Hepatocyte (in vitro differentiated cells): ENCODE measurements around the gene TTC34. TPM values are rescaled to one million over a fixed set of nuclear protein-coding genes. Genes with fewer than 3 reads are reported as not detected.

Experiments used
- DNase-seq: peaks from one replicate; pipeline ENCODE4 v3.0.0-alpha.2; 2016; ENCODE audit warnings: low spot score
- H2AFZ ChIP-seq: fragments of 200-600 bp; sonication (generic); 2 replicates; pipeline ENCODE4 v1.6.0; 2016; ENCODE audit warnings: antibody characterized with exemption, mild to moderate bottlenecking
- H3K27ac ChIP-seq: fragments of 200-600 bp; sonication (generic); 2 replicates; pipeline ENCODE4 v1.5.1; 2016; ENCODE audit warnings: mild to moderate bottlenecking
- H3K27me3 ChIP-seq: fragments of 200-600 bp; sonication (generic); 2 replicates; pipeline ENCODE4 v1.6.1; 2016
- H3K36me3 ChIP-seq: fragments of 200-600 bp; sonication (generic); replicated peaks from 2 replicates; pipeline ENCODE4 v1.5.1; 2016; ENCODE audit warnings: low read depth; ENCODE audit not compliant: insufficient read depth
- H3K4me1 ChIP-seq: fragments of 200-600 bp; sonication (generic); 2 replicates; pipeline ENCODE4 v1.5.1; 2016; ENCODE audit warnings: mild to moderate bottlenecking, moderate library complexity; ENCODE audit not compliant: insufficient read depth
- H3K4me2 ChIP-seq: fragments of 200-600 bp; sonication (generic); 2 replicates; pipeline ENCODE4 v1.6.0; 2016
- H3K4me3 ChIP-seq: fragments of 200-600 bp; sonication (generic); 2 replicates; pipeline ENCODE4 v1.5.1; 2016; ENCODE audit warnings: mild to moderate bottlenecking
- H3K79me2 ChIP-seq: fragments of 200-600 bp; sonication (generic); 2 replicates; pipeline ENCODE4 v1.6.0; 2017; ENCODE audit warnings: mild to moderate bottlenecking
- H3K9me2 ChIP-seq: fragments of 200-600 bp; sonication (generic); replicated peaks from 2 replicates; pipeline ENCODE4 v1.6.0; 2017; ENCODE audit warnings: mild to moderate bottlenecking; ENCODE audit not compliant: insufficient read depth
- H3K9me3 ChIP-seq: fragments of 200-600 bp; sonication (generic); 2 replicates; pipeline ENCODE4 v1.5.1; 2016; ENCODE audit warnings: low read depth, mild to moderate bottlenecking
- H4K20me1 ChIP-seq: fragments of 200-600 bp; sonication (generic); 2 replicates; pipeline ENCODE4 v1.6.0; 2016; ENCODE audit warnings: mild to moderate bottlenecking; ENCODE audit not compliant: insufficient read depth, poor library complexity, severe bottlenecking
- EZH2 ChIP-seq: fragments of 200-600 bp; sonication (generic); IDR thresholded peaks from 2 replicates; pipeline ENCODE4 v1.6.1; 2016; ENCODE audit warnings: antibody characterized with exemption, mild to moderate bottlenecking, borderline replicate concordance
- EZH2phosphoT487 ChIP-seq: fragments of 200-600 bp; sonication (generic); IDR thresholded peaks from one replicate; pipeline ENCODE4 v1.6.1; 2018; ENCODE audit warnings: antibody characterized with exemption, mild to moderate bottlenecking, low read depth, moderate library complexity; ENCODE audit not compliant: unreplicated experiment, severe bottlenecking
- WGBS: methylation state at CpG from one replicate; pipeline ENCODE4 v1.1.6; 2016; ENCODE audit warnings: low lambda C conversion rate; ENCODE audit errors: missing lambda C conversion rate; 5-methylcytosine and 5-hydroxymethylcytosine counted together
- polyA plus RNA-seq: library from polyadenylated mRNA; unstranded; fragments of >200 nt; fragmentation: Nextera tagmentation; extraction: Ambion mirVana; gene quantifications from 2 replicates; pipeline ENCODE4 v1.2.1, GENCODE V29; 2016
- total RNA-seq: library from RNA; depleted of rRNA; stranded (reverse); fragments of >200 nt; gene quantifications from 2 replicates; pipeline ENCODE4 v1.2.3, GENCODE V29; 2014
- TF ChIP-seq, protein P1 (sequence below): fragments of 200-600 bp; sonication (generic); IDR thresholded peaks from 2 replicates; pipeline ENCODE4 v1.5.1; 2016; ENCODE audit warnings: antibody characterized with exemption, mild to moderate bottlenecking; ENCODE audit not compliant: poor library complexity

Gene TTC34
- total and polyA plus RNA-seq, 2 experiments from 2014 or later, result 0.13 to 0.33 TPM

GRCh38 chr1:2783435-2784397, 17.8 kb downstream of the TTC34 start:
- Histone ChIP-seq H2AFZ (no peak overlapping the region), H3K4me3 (no peak overlapping the region), H4K20me1 (no peaks in the 10 kb centered on the region), H3K79me2 (no peaks in the 10 kb centered on the region), H3K9me2 (no peaks in the 10 kb centered on the region), H3K4me1 (no peaks in the 10 kb centered on the region), H3K4me2 (no peak overlapping the region), H3K9me3 (no peaks in the 10 kb centered on the region), H3K36me3 (no peaks in the 10 kb centered on the region), H3K27ac (no peak overlapping the region), H3K27me3 (no peaks in the 10 kb centered on the region)
- DNase-seq, result no peak
- WGBS, result 86% methylated on average over 30 of the region's 30 CpGs
- TF ChIP-seq, protein P1, sequence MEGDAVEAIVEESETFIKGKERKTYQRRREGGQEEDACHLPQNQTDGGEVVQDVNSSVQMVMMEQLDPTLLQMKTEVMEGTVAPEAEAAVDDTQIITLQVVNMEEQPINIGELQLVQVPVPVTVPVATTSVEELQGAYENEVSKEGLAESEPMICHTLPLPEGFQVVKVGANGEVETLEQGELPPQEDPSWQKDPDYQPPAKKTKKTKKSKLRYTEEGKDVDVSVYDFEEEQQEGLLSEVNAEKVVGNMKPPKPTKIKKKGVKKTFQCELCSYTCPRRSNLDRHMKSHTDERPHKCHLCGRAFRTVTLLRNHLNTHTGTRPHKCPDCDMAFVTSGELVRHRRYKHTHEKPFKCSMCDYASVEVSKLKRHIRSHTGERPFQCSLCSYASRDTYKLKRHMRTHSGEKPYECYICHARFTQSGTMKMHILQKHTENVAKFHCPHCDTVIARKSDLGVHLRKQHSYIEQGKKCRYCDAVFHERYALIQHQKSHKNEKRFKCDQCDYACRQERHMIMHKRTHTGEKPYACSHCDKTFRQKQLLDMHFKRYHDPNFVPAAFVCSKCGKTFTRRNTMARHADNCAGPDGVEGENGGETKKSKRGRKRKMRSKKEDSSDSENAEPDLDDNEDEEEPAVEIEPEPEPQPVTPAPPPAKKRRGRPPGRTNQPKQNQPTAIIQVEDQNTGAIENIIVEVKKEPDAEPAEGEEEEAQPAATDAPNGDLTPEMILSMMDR, result no peak
- TF ChIP-seq EZH2 (no peak), EZH2phosphoT487 (no peak)

GRCh38 chr1:2783069-2783434, 18.4 kb downstream of the TTC34 start:
- Histone ChIP-seq H3K79me2 (no peaks in the 10 kb centered on the region), H2AFZ (no peak overlapping the region)
- DNase-seq, result no peak

GRCh38 chr1:2781627-2782026, 19.9 kb downstream of the TTC34 start:
- no peak overlapping the region for H3K4me2 ChIP-seq
- H3K27ac ChIP-seq, result no peak overlapping the region
- H3K9me3 ChIP-seq, result no peaks in the 10 kb centered on the region
- H3K36me3 ChIP-seq, result no peaks in the 10 kb centered on the region
- H3K4me1 ChIP-seq, result no peaks in the 10 kb centered on the region
- H3K79me2 ChIP-seq, result no peaks in the 10 kb centered on the region
- H3K9me2 ChIP-seq, result no peaks in the 10 kb centered on the region
- WGBS, result 44% methylated on average over 2 of the region's 2 CpGs
- no peaks in the 10 kb centered on the region for H3K27me3 ChIP-seq
- H2AFZ ChIP-seq, result no peak overlapping the region
- TF ChIP-seq, protein P1, result no peak
- TF ChIP-seq EZH2, result no peak
- TF ChIP-seq EZH2phosphoT487, result no peak
- no peak for DNase-seq
- no peak overlapping the region for H3K4me3 ChIP-seq
- no peaks in the 10 kb centered on the region for H4K20me1 ChIP-seq

More at GRCh38 chr1:2783069-2783434, 18.4 kb downstream of the TTC34 start:
- Histone ChIP-seq H3K4me3 (no peak overlapping the region), H3K4me1 (no peaks in the 10 kb centered on the region), H3K9me2 (no peaks in the 10 kb centered on the region), H4K20me1 (no peaks in the 10 kb centered on the region), H3K36me3 (no peaks in the 10 kb centered on the region), H3K4me2 (no peak overlapping the region), H3K27me3 (no peaks in the 10 kb centered on the region), H3K27ac (no peak overlapping the region), H3K9me3 (no peaks in the 10 kb centered on the region)
- WGBS, result 85% methylated on average over 5 of the region's 5 CpGs
- TF ChIP-seq, protein P1, result no peak
- TF ChIP-seq EZH2, result no peak
- no peak for TF ChIP-seq EZH2phosphoT487
